ENCODE results near the gene CYP2B6.

DNA sequence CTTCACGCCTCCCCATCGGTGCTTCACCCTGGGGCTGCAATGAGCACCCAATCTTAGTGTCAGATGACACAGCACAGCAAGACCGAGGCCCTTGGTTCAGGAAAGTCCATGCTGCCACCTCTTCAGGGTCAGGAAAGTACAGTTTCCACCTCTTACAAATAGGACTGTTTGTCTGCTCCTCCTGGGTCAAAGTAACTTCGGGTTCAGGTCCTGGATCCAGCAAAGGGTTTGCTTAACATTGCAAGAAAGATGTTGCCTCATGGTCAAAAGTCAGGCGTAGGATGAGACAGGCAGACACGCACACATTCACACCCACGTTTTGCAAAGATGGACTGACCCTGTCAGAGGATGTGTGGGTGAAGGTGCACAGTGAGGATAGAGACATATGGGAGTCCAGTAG is 1.6 kb upstream of the CYP2B6 start:
- TF ChIP-seq CTCF (IDR thresholded peaks at IDR 0.05; ENCODE audit: extremely low read depth in 1 of 2, insufficient read depth in 1 of 2, low read depth in 1 of 2, low read length in 2 of 2) (no peak), POLR2A (IDR thresholded peaks at IDR 0.05; ENCODE audit: low read depth, low read length) (no peak), EZH2 (IDR thresholded peaks at IDR 0.05; ENCODE audit: borderline replicate concordance, low read depth, low read length, severe bottlenecking) (no peak)

All from endothelial cell of umbilical vein (primary cell).